BLaER1 (cell line): ENCODE data around the gene NFATC2IP.
A peak's percentile ranks its signal among the peaks of the same experiment; 100 is the strongest.
"Not testable (repeated sequence)": the region's sequence is repeated elsewhere in the genome, so short reads cannot be mapped to it uniquely, and the experiment has no call there.

Source experiments
- H3K27ac ChIP-seq: shearing (Covaris generic); formaldehyde crosslinking; 2 replicates; pipeline ENCODE4 v1.8.1; 2022
- H3K27me3 ChIP-seq: shearing (Covaris generic); formaldehyde crosslinking; 2 replicates; pipeline ENCODE4 v1.8.1; 2022
- H3K36me3 ChIP-seq: shearing (Covaris generic); formaldehyde crosslinking; 2 replicates; pipeline ENCODE4 v1.8.1; 2022
- H3K4me1 ChIP-seq: shearing (Covaris generic); formaldehyde crosslinking; 2 replicates; pipeline ENCODE4 v1.8.1; 2022
- H3K4me2 ChIP-seq: shearing (Covaris generic); formaldehyde crosslinking; 2 replicates; pipeline ENCODE4 v1.8.1; 2022
- H3K4me3 ChIP-seq: shearing (Covaris generic); formaldehyde crosslinking; 2 replicates; pipeline ENCODE4 v1.8.1; 2022
- H3K9ac ChIP-seq: shearing (Covaris generic); formaldehyde crosslinking; 2 replicates; pipeline ENCODE4 v1.8.1; 2022
- H3K9me3 ChIP-seq: shearing (Covaris generic); formaldehyde crosslinking; 2 replicates; pipeline ENCODE4 v1.8.1; 2022
- H4K20me1 ChIP-seq: shearing (Covaris generic); formaldehyde crosslinking; 2 replicates; pipeline ENCODE4 v1.8.1; 2022
- Cebpa-rat ChIP-seq: shearing (Covaris generic); IDR thresholded peaks from 2 replicates; pipeline ENCODE4 v1.8.1; 2022

Gene NFATC2IP

DNA sequence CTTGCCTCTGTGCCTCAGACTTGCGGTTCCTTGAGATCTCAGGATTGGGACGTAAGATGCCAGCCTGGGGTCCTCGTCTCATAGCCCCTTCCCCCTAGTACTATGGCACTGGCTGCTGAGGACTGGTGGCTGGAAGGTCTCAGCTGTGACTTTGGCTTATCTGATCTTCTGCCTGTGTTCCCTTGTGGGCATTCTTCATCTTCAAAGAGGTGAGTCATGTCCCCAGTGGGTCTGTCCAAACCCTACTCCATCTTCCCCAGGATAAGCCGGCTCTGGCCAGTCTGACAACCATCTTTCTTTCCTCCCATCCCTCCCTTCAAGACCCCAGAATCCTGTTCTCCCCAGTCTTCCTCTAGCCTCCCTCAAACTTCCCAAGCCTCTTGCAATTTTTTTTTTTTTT is 15.4 kb upstream of the NFATC2IP start:
- Histone ChIP-seq H3K4me1 (peaks cover 55% of the 10 kb centered on the region), H3K9me3 (no peaks in the 10 kb centered on the region), H3K9ac (no peak overlapping the region), H3K27me3 (no peaks in the 10 kb centered on the region), H3K36me3 (peaks cover 74% of the 10 kb centered on the region), H3K4me2 (peak overlapping the region; percentile 99), H3K27ac (no peak overlapping the region), H3K4me3 (no peak overlapping the region), H4K20me1 (peaks cover 50% of the 10 kb centered on the region)
- TF ChIP-seq Cebpa-rat: no peak

GRCh38 chr16:28935924-28936783 is 14.6 kb upstream of the NFATC2IP start:
- Histone ChIP-seq H3K9ac (peak overlapping the region; percentile 29; the same call in 1 of the 2 replicates), H3K4me1 (peaks cover 47% of the 10 kb centered on the region), H3K4me3 (no peak overlapping the region), H3K9me3 (no peaks in the 10 kb centered on the region), H4K20me1 (peaks cover 50% of the 10 kb centered on the region), H3K4me2 (peak overlapping the region; percentile 99), H3K27ac (peak overlapping the region; percentile 35; the same call in 1 of the 2 replicates), H3K36me3 (peaks cover 75% of the 10 kb centered on the region), H3K27me3 (no peaks in the 10 kb centered on the region)
- TF ChIP-seq Cebpa-rat: no peak

- Histone ChIP-seq H3K4me1 (peaks cover 42% of the 10 kb centered on the region), H4K20me1 (peaks cover 50% of the 10 kb centered on the region), H3K27ac (no peak overlapping the region), H3K27me3 (no peaks in the 10 kb centered on the region), H3K36me3 (peaks cover 75% of the 10 kb centered on the region), H3K9me3 (no peaks in the 10 kb centered on the region), H3K4me2 (no peak overlapping the region), H3K4me3 (no peak overlapping the region), H3K9ac (no peak overlapping the region)
- TF ChIP-seq Cebpa-rat: no peak
Observed at GRCh38 chr16:28936784-28937155, 14.0 kb upstream of the NFATC2IP start.

- Histone ChIP-seq H3K36me3 (peaks cover 75% of the 10 kb centered on the region), H3K9me3 (no peaks in the 10 kb centered on the region), H3K4me2 (no peak overlapping the region), H3K4me3 (no peak overlapping the region), H3K27me3 (no peaks in the 10 kb centered on the region), H4K20me1 (peaks cover 50% of the 10 kb centered on the region), H3K9ac (no peak overlapping the region), H3K4me1 (peaks cover 42% of the 10 kb centered on the region), H3K27ac (no peak overlapping the region)
- no peak for TF ChIP-seq Cebpa-rat
Observed at GRCh38 chr16:28937222-28937876, 13.4 kb upstream of the NFATC2IP start.

- no peak overlapping the region for H3K27ac ChIP-seq
- no peak for TF ChIP-seq Cebpa-rat
- H3K4me3 ChIP-seq: no peak overlapping the region
- H4K20me1 ChIP-seq: peaks cover 50% of the 10 kb centered on the region
- no peaks in the 10 kb centered on the region for H3K9me3 ChIP-seq
- no peak overlapping the region for H3K9ac ChIP-seq
- H3K36me3 ChIP-seq: peaks cover 67% of the 10 kb centered on the region
- H3K27me3 ChIP-seq: no peaks in the 10 kb centered on the region
- no peak overlapping the region for H3K4me2 ChIP-seq
- peaks cover 42% of the 10 kb centered on the region for H3K4me1 ChIP-seq
Observed at GRCh38 chr16:28938721-28939120, 12.0 kb upstream of the NFATC2IP start.

DNA sequence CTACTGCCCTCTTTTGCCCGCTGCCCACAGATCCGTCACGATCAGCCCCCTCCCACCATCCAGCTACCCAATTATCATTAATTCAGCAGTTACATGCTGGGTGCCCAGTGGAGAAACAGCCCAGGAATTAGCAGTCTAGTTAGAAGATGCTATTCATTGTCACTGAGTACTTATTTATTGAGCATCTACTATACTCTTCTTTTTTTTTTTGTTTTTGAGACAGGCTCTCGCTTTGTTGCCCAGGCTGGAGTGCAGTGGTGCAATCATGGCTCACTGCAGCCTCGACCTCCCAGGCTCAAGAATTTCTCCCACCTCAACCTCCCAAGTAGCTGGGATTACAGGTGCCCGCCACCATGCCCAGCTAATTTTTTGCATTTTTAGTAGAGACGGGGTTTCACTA is 10.9 kb upstream of the NFATC2IP start:
- not testable (repeated sequence) for H3K9me3 ChIP-seq, H3K4me3 ChIP-seq, H3K9ac ChIP-seq, H3K27me3 ChIP-seq, H3K4me2 ChIP-seq, H3K27ac ChIP-seq
- peaks cover 45% of the 10 kb centered on the region for H4K20me1 ChIP-seq
- H3K36me3 ChIP-seq: peaks cover 57% of the 10 kb centered on the region
- H3K4me1 ChIP-seq: peaks cover 42% of the 10 kb centered on the region

DNA sequence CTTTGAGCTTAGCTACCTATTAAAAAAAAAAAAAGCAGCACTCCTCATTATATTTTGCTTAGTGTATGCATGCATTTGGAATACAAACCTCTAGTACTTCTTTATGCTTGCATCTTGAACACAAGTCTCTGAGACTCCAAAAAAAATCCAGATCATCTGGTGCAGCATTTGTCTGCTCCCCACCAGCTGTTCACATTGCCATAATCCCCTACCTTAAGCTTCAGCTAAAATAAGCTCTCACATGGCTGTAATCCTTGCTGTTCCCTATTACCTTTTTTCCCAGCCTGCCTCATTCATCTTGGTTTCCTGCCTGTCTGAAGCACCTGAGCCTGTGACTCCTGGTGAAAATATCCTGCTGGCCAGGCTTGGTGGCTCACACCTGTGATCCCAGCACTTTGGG is 7.5 kb upstream of the NFATC2IP start:
- Histone ChIP-seq H3K27me3 (no peaks in the 10 kb centered on the region), H3K27ac (0 out of 2 replicates have a peak overlapping the region, but pooled peaks have one; percentile 51), H3K9ac (0 out of 2 replicates have a peak overlapping the region, but pooled peaks have one; percentile 7), H3K9me3 (no peaks in the 10 kb centered on the region), H3K4me3 (no peak overlapping the region), H3K4me1 (peaks cover 31% of the 10 kb centered on the region), H3K36me3 (peaks cover 22% of the 10 kb centered on the region), H3K4me2 (peak overlapping the region; percentile 50), H4K20me1 (peaks cover 15% of the 10 kb centered on the region; the same call in 1 of the 2 replicates)
- no peak for TF ChIP-seq Cebpa-rat

- H3K4me1 ChIP-seq: peaks cover 38% of the 10 kb centered on the region
- H3K9ac ChIP-seq: no peak overlapping the region; the same call in 1 of the 2 replicates
- H3K4me2 ChIP-seq: no peak overlapping the region
- no peaks in the 10 kb centered on the region for H3K27me3 ChIP-seq
- TF ChIP-seq Cebpa-rat: no peak
- H3K9me3 ChIP-seq: no peaks in the 10 kb centered on the region
- H3K27ac ChIP-seq: no peak overlapping the region
- no peak overlapping the region for H3K4me3 ChIP-seq
- H4K20me1 ChIP-seq: peaks cover 6% of the 10 kb centered on the region; the same call in 1 of the 2 replicates
- H3K36me3 ChIP-seq: no peaks in the 10 kb centered on the region
Observed at GRCh38 chr16:28946681-28947080, 4.1 kb upstream of the NFATC2IP start.

- H3K9ac ChIP-seq: peak overlapping the region; percentile 97
- H3K4me2 ChIP-seq: peak overlapping the region; percentile 96
- H3K27me3 ChIP-seq: no peaks in the 10 kb centered on the region
- peak overlapping the region; percentile 86 for H3K27ac ChIP-seq
- peaks cover 44% of the 10 kb centered on the region for H3K36me3 ChIP-seq
- H4K20me1 ChIP-seq: peaks cover 30% of the 10 kb centered on the region
- no peak for TF ChIP-seq Cebpa-rat
- H3K4me3 ChIP-seq: peak overlapping the region; percentile 91
- no peaks in the 10 kb centered on the region for H3K9me3 ChIP-seq
- H3K4me1 ChIP-seq: peaks cover 29% of the 10 kb centered on the region
Observed at GRCh38 chr16:28951410-28951943, 740 bp downstream of the NFATC2IP start.

DNA sequence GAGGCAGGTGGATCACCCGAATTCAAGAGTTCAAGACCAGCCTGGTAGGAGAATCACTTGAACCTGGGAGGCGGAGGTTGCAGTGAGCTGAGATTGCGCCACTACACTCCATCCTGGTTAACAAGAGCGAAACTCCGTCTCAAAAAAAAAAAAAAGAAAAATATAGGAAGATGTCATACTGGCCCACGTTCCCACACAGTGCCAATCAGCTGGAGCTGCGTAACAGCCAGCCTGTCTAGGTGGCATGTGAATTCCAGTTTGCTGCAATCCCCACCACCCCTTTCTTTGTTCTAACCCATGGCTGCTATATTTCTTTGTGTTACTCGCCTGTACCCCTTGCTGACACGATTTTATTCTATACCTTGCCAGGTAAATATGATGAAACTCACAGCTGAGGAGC is 7.5 kb downstream of the NFATC2IP start:
- Histone ChIP-seq H3K27ac (no peak overlapping the region), H4K20me1 (peaks cover 15% of the 10 kb centered on the region; the same call in 1 of the 2 replicates), H3K9ac (no peak overlapping the region), H3K27me3 (no peaks in the 10 kb centered on the region), H3K9me3 (no peaks in the 10 kb centered on the region), H3K36me3 (peaks cover 98% of the 10 kb centered on the region), H3K4me3 (no peak overlapping the region), H3K4me1 (peaks cover 6% of the 10 kb centered on the region; the same call in 1 of the 2 replicates), H3K4me2 (no peak overlapping the region)
- no peak for TF ChIP-seq Cebpa-rat
